Keratinocyte (primary cell): Measurements from ENCODE around the gene HMCN1. TPM values are rescaled to one million over a fixed set of nuclear protein-coding genes. Genes with fewer than 3 reads are reported as not detected.

ENCODE experiments used
- DNase-seq: peaks from one replicate; pipeline ENCODE4 v3.0.0-alpha.2; 2011; ENCODE audit warnings: low read depth, missing footprints, low spot score
- FAIRE-seq: peaks from 2 replicates; lab custom pipeline; 2011; peaks lifted over from hg19 to GRCh38; lab: Jason Lieb, UNC
- H2AFZ ChIP-seq: 2 replicates; pipeline ENCODE4 v1.6.0; 2012; ENCODE audit warnings: low read length, control low read depth, inconsistent platforms; ENCODE audit not compliant: control insufficient read depth
- H3K27ac ChIP-seq: 2 replicates; pipeline ENCODE4 v1.5.1; 2011; ENCODE audit warnings: low read length; ENCODE audit not compliant: control insufficient read depth, insufficient read depth
- H3K27me3 ChIP-seq: 3 replicates; pipeline ENCODE4 v1.6.0; 2011; ENCODE audit warnings: low read length; ENCODE audit not compliant: control insufficient read depth, insufficient read depth; ENCODE audit errors: extremely low read depth
- H3K36me3 ChIP-seq, 2 experiments: 2 replicates in 1 of 2; 3 replicates in 1 of 2; pipeline ENCODE4 v1.5.1; 2011; ENCODE audit warnings: low read length in 2 of 2, mild to moderate bottlenecking in 1 of 2; ENCODE audit not compliant: control insufficient read depth in 2 of 2, insufficient read depth in 2 of 2; ENCODE audit errors: extremely low read depth in 1 of 2
- H3K4me1 ChIP-seq: 3 replicates; pipeline ENCODE4 v1.5.1; 2011; ENCODE audit warnings: low read length; ENCODE audit not compliant: control insufficient read depth, insufficient read depth; ENCODE audit errors: extremely low read depth
- H3K4me2 ChIP-seq: 3 replicates; pipeline ENCODE4 v1.6.0; 2011; ENCODE audit warnings: low read depth, low read length; ENCODE audit not compliant: control insufficient read depth, insufficient read depth; ENCODE audit errors: extremely low read depth
- H3K4me3 ChIP-seq, 3 experiments: fragments of 200-600 bp in 1 of 3; sonication (generic) in 1 of 3; 2 replicates in 2 of 3; 3 replicates in 1 of 3; pipeline ENCODE4 v1.5.1; 2011 to 2016; ENCODE audit warnings: low read length in 3 of 3, mild to moderate bottlenecking in 3 of 3, control low read depth in 2 of 3, inconsistent platforms in 1 of 3, low read depth in 1 of 3, mixed read lengths in 1 of 3, mixed run types in 1 of 3, moderate library complexity in 1 of 3; ENCODE audit not compliant: control insufficient read depth in 2 of 3, insufficient read depth in 2 of 3; ENCODE audit errors: extremely low read depth in 1 of 3
- H3K79me2 ChIP-seq: 2 replicates; pipeline ENCODE4 v1.6.0; 2012; ENCODE audit warnings: low read length; ENCODE audit not compliant: control insufficient read depth, insufficient read depth
- H3K9ac ChIP-seq: 3 replicates; pipeline ENCODE4 v1.6.0; 2011; ENCODE audit warnings: low read length; ENCODE audit not compliant: control insufficient read depth, insufficient read depth; ENCODE audit errors: extremely low read depth
- H3K9me1 ChIP-seq: 3 replicates; pipeline ENCODE4 v1.6.0; 2011; ENCODE audit warnings: low read length; ENCODE audit not compliant: control insufficient read depth, insufficient read depth; ENCODE audit errors: extremely low read depth
- H3K9me3 ChIP-seq: 2 replicates; pipeline ENCODE4 v1.5.1; 2012; ENCODE audit warnings: low read depth, low read length; ENCODE audit not compliant: control insufficient read depth
- H4K20me1 ChIP-seq: 3 replicates; pipeline ENCODE4 v1.6.0; 2011; ENCODE audit warnings: low read length; ENCODE audit not compliant: control insufficient read depth, insufficient read depth; ENCODE audit errors: extremely low read depth
- CTCF ChIP-seq, 3 experiments: IDR thresholded peaks in 1 of 3; conservative IDR thresholded peaks in 1 of 3; optimal IDR thresholded peaks in 1 of 3; 2 replicates in 2 of 3; 3 replicates in 1 of 3; pipeline versions ENCODE3 to v1.5.1; 2011; ENCODE audit warnings: low read length in 3 of 3, mild to moderate bottlenecking in 3 of 3, moderate library complexity in 2 of 3, control low read depth in 1 of 3, inconsistent platforms in 1 of 3; ENCODE audit not compliant: insufficient read depth in 2 of 3; ENCODE audit errors: extremely low read depth in 1 of 3
- EZH2 ChIP-seq: IDR thresholded peaks from one replicate; pipeline ENCODE4 v1.6.1; 2012; ENCODE audit warnings: inconsistent platforms, mild to moderate bottlenecking, low read length, moderate library complexity
- dilution Hi-C: fragments of 300-500 bp; cut with MboI; formaldehyde crosslinking; loops from one replicate; pipeline ENCODE4 v1.7.0; 2020; ENCODE audit warnings: low sequenced_read_pairs; ENCODE audit not compliant: extremely low pct_ligation_motif_present
- polyA plus RNA-seq, 5 experiments: library from polyadenylated mRNA; depleted of rRNA in 3 of 5; stranded (reverse) in 3 of 5; stranded (forward) in 1 of 5; unstranded in 1 of 5; fragments of >200 nt; gene quantifications; 1 replicate in 1 of 5; 2 replicates in 3 of 5; 3 replicates in 1 of 5; pipeline versions ENCODE4 v1.2.1 to v1.2.3, GENCODE V29; 2011 to 2012; ENCODE audit warnings: missing spikeins in 2 of 5, low read depth in 1 of 5, low replicate concordance in 1 of 5

The HMCN1 gene
- polyA plus RNA-seq, 1 donor (not counting 4 experiments of a cell fraction or from before 2014, with no cell fraction given): 1.8 TPM

- H3K9me3 ChIP-seq: no peaks in the 10 kb centered on the region
- H3K79me2 ChIP-seq: no peaks in the 10 kb centered on the region
- H3K9me1 ChIP-seq: no peaks in the 10 kb centered on the region
- no peak overlapping the region for H3K9ac ChIP-seq
- no peak overlapping the region for H3K4me2 ChIP-seq
- no peaks in the 10 kb centered on the region for H3K36me3 ChIP-seq
- dilution Hi-C loops: no loop called here
- TF ChIP-seq CTCF (optimal IDR thresholded peaks at IDR 0.05 in 1 of 3, IDR thresholded peaks at IDR 0.05 in 1 of 3, conservative IDR thresholded peaks at IDR 0.05 in 1 of 3; ENCODE audit: extremely low read depth in 1 of 3, insufficient read depth in 2 of 3, low read length in 3 of 3): no peak
- FAIRE-seq (no peak), DNase-seq (no peak)
- no peak overlapping the region for H3K27ac ChIP-seq
- no peaks in the 10 kb centered on the region for H3K27me3 ChIP-seq
- no peak overlapping the region for H3K4me3 ChIP-seq
- no peak overlapping the region for H2AFZ ChIP-seq
- no peaks in the 10 kb centered on the region for H4K20me1 ChIP-seq
- peaks cover 25% of the 10 kb centered on the region for H3K4me1 ChIP-seq
Observed at GRCh38 chr1:185716095-185716494, 18.1 kb upstream of the HMCN1 start.

DNA sequence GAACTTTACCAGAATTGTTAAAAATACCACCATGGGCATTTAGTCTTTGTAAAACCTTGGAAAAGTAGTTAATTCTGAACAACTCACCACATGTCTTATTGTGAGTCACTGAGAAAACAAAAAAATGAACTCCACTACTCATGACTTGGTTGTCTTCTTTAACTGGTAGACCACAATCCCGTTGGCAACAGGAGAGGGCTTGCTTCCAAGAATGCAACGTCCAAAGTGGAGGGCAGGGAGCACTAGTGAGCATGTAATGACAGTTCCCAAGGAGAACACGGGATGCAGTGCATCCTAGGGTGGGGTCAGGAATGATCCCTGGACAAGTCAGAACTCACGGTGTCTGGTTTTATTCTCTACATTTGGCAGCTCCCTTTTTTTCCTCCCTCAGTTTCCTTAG, 15.2 kb upstream of the HMCN1 start:
- no peaks in the 10 kb centered on the region for H3K9me3 ChIP-seq
- FAIRE-seq (peak; percentile 100), DNase-seq (peak; percentile 90)
- H3K36me3 ChIP-seq: no peaks in the 10 kb centered on the region
- dilution Hi-C loops: no loop called here
- peak overlapping the region; percentile 31 for H3K4me2 ChIP-seq
- no peaks in the 10 kb centered on the region for H3K79me2 ChIP-seq
- peak overlapping the region; percentile 24 for H3K9ac ChIP-seq
- H3K27ac ChIP-seq: peak overlapping the region; percentile 64
- no peaks in the 10 kb centered on the region for H4K20me1 ChIP-seq
- no peak overlapping the region for H2AFZ ChIP-seq
- no peaks in the 10 kb centered on the region for H3K27me3 ChIP-seq
- TF ChIP-seq CTCF (optimal IDR thresholded peaks at IDR 0.05 in 1 of 3, IDR thresholded peaks at IDR 0.05 in 1 of 3, conservative IDR thresholded peaks at IDR 0.05 in 1 of 3; ENCODE audit: extremely low read depth in 1 of 3, insufficient read depth in 2 of 3, low read length in 3 of 3) (peak; percentile 51 to 66 (median 61)), EZH2 (no peak)
- peaks cover 25% of the 10 kb centered on the region for H3K4me1 ChIP-seq
- no peaks in the 10 kb centered on the region for H3K9me1 ChIP-seq
- H3K4me3 ChIP-seq: no peak overlapping the region
